Right renal cortex interstitium (tissue), 3 donors: ENCODE measurements around the gene EXOC3L4. TPM values are rescaled to one million over a fixed set of nuclear protein-coding genes. Genes with fewer than 3 reads are reported as not detected.
"Not testable (repeated sequence)": the region's sequence is repeated elsewhere in the genome, so short reads cannot be mapped to it uniquely, and the experiment has no call there.

Experiments
- DNase-seq, 3 donors: peaks; one replicate each; pipeline ENCODE4 v3.0.0-alpha.2; 2013; ENCODE audit warnings: low read depth in 3 of 3, low spot score in 2 of 3
- polyA plus RNA-seq, 3 donors: library from polyadenylated mRNA; unstranded; fragments of 120-200 nt; gene quantifications; one replicate each; pipeline ENCODE4 v1.2.1, GENCODE V29; 2013; ENCODE audit not compliant: insufficient read length in 3 of 3

The EXOC3L4 gene
- 1 to 10 TPM; 1.4 to 2.8 (median 2.0) TPM for polyA plus RNA-seq

GRCh38 chr14:103094406-103095209 lies at the start of gene EXOC3L4:
EXOC3L4 (plus strand) TSS chr14:103094725; CDS start chr14:103100220, 5,495 bp downstream.
- DNase-seq, result no peak

- DNase-seq, result no peak
Observed at GRCh38 chr14:103045371-103045869, 49.1 kb upstream of the EXOC3L4 start.

GRCh38 chr14:103047453-103047852 lies 47.1 kb upstream of the EXOC3L4 start:
- not testable (repeated sequence) for DNase-seq

DNA sequence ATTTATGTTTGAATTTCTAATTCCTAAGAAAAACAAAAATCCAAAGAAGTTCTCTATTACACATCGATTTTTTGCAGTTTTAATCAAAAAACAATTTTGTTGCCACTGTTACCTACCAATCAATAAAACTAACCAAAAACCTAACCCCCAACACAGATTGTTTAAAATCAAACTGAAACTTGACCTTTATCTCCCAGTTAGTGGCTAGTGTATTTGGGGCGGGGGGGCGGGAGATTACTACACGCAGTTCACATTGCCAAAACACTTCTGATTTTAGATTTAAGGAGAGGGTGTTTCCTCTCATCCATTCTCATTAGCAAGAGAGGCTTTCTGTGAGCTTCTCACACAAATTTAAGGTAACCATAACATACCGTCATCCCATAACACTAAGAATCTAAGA lies 43.6 kb upstream of the EXOC3L4 start:
- DNase-seq, result no peak

DNA sequence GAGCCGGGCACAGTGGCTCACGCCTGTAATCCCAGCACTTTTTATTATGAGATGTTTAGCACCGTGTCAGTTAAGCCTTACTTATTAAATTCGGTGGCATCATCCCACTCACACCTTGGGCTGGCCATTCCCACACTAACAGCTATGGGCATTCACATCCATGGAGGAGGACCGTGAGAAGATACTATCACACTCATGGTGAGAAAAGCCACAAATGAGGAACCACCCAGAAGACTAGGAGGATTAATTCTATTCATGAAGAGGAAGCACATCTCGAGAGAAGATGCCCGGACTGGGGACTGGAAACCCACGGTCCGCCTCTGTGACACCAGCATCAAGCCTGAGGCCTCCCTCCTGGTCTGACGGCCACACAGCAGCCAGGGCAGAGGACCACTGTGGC lies 42.1 kb upstream of the EXOC3L4 start:
- DNase-seq, result no peak

DNA sequence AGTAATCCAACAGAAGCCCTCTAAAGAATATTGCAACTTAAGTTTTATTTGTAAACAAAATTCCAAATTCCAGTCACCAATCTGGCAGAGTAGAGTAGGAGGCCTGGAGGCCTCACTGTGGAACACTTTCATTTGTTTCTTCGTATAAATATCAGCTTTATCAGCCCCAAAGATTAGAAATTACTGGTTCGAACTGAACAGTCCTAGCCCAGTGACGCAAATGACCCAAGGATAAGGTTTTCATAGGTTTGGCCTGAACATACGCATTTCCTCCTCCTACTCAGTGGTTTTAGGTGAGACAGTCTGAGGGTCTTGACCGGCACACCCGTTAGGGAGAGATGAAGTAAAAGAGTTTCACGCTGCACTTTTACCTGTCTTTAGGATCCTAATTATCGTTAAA lies 38.8 kb upstream of the EXOC3L4 start:
- DNase-seq, result no peak

DNA sequence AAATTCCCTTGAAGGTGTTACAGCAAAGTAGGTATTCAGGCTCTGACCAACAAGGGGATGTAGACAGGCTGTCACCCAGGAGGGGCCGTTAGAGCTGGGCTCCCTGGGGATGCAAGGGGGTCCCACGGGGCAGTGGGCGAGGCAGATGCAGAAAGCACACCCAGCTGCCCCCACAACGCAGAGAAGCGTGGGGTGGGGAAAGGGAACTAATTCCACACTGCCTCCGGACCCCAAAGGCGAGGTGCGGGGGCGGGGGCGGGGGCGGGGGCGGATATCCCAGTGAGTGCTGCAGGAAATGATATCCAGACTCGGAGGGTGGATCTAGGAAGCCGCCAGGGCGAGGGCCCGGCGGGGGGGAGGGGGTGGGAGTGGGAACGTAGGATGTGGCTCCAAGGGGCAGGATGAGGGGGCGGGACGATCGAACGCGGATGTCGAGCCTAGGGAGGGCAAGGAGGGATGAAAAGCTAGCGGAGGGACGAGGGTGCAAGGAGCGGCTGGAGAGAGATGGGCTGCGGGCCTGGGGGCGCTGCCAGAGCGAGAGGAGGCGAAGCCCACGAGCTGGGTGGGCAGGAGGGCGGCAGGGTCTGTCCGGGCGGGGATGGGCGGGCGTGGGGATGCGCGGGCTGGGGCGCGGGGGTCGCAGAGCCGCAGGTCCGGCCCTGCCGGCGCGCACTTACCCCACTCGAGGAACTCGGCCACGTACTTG lies 38.0 kb upstream of the EXOC3L4 start:
- no peak for DNase-seq

GRCh38 chr14:103057028-103057371 lies 37.5 kb upstream of the EXOC3L4 start:
- DNase-seq, result no peak

- DNase-seq, result peak in 2 of 3 donors; percentile 80 to 84
Observed at GRCh38 chr14:103057372-103058163, 37.0 kb upstream of the EXOC3L4 start, which contains the start of gene CDC42BPB. CDC42BPB (minus strand) TSS chr14:103057549; CDS start chr14:103057173, 376 bp downstream.

DNA sequence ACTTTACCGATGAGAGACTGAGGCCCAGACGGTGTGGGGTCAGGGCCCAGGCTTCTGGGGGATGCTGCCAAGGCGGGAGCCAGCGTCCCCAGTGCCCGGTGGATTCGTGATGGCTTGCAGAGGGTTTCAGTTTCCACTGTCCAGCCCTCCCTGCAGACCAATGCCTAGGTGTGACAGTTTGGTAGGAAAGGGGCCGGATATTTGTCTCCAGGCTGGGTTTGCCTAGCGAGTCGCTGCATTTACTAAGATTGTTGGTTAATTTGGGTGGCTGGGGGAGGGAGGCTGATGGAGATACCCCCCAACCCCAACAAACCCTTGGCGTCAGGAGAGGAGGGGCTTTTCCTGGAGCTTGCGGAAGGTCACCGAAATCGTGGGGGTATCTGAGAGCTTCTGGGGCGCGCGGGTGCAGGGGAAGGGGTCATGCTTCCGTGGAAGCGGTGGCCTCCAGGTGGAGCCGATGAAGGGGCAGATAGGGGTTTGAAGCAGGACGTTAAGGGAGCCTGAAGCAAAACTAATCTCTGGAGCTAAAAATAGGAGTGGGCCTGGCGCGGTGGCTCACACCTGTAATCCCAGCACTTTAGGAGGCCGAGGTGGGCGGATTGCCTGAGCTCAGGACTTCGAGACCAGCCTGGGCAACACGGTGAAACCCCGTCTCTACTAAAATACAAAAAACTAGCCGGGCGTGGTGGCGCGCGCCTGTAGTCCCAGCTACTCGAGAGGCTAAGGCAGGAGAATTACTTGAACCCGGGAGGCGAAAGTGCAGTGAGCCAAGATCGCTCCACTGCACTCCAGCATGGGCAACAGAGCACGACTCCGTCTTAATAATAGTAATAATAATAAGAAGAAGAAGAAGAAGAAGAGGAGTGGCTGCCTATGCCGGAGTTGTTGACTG lies 36.1 kb upstream of the EXOC3L4 start:
- DNase-seq, result no peak

DNA sequence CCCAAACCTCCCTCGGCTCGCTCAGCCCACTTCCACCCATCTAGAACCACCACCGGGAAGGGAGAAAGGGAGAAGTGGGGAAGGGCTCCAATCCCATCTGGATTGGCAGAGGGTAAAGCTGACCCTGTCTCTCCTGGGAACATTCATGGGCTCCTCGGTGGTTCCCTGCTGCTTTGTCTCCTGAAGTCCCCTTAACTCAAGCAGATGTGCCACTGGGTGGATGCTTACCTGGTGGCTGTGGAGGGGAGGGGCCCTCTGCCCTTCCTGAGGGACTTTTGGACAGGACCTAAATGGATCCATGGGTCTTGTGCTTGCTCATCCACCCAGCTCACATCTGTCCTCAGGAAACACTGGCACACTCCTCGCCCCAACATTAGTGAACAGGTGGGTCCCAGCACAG lies 35.0 kb upstream of the EXOC3L4 start:
- DNase-seq, result no peak

- DNase-seq, result no peak
Observed at GRCh38 chr14:103061482-103061976, 33.0 kb upstream of the EXOC3L4 start.

GRCh38 chr14:103064436-103064835 lies 30.1 kb upstream of the EXOC3L4 start:
- no peak for DNase-seq

DNA sequence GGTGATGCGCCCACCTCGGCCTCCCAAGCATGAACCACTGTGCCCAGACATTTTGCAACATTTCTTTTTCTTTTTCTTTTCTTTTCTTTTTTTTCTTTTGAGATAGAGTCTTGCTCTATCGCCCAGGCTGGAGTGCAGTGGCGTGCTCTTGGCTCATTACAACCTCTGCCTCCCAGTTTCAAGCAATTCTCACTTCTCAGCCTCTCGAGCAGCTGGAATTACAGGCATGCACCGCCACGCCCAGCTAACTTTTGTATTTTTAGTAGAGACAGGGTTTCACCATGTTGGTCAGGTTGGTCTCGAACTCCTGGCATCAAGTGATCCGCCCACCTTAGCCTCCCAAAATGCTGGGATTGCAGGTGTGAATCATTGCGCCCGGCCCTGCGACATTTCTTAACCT lies 29.5 kb upstream of the EXOC3L4 start:
- no peak for DNase-seq

DNA sequence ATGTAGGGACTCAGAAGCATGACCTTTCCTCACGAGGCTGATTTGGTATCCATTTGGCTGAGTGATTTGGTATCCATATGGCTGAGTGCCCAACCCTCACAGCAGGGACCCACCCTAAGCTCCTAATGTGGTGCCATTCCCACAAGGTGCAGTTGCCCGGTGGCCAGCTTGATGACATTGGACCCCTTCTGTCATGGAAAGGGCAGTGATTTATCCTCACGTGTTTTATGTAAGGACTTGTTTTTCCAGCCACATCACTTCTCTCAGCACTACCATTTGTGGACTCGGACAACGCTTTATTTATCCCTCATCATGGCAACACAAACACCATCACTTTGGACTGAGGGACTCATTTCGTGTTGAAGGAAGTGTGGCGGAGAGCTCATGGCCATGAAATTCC lies 28.7 kb upstream of the EXOC3L4 start:
- no peak for DNase-seq

- no peak for DNase-seq
Observed at GRCh38 chr14:103066399-103066798, 28.1 kb upstream of the EXOC3L4 start.

DNA sequence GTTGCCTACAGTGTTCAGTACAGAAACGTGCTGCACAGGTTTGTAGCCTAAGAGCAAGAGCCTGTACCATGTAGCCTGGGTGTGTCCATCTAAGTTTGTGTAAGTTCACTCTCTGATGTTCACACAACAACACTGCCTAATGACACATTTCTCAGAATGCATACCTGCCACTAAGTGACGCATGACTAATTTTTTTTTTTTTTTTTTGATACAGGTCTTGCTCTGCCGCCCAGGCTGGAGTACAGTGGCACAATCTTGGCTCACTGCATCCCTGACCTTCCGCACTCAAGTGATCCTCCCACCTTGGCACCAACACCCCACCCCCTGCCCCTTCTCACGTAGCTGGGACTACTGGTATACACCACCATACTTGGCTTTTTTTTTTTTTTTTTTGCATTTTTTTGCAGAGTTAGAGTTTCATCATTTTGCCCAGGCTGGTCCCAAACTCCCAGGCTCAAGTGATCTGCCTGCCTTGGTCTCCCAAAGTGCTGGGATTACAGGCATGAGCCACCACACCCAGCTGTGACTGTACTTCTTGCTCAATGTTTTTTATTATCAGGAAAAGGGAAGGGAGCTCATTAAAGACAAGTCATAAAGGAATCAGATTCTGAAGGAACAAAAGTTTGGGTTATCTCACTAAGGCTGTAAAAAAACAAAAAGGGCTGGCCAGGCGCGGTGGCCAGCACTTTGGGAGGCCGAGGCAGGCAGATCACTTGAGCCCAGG lies 27.1 kb upstream of the EXOC3L4 start:
- DNase-seq, result no peak

GRCh38 chr14:103068351-103069073 lies 26.0 kb upstream of the EXOC3L4 start:
- no peak for DNase-seq
